GM19023 (cell line): ENCODE results near the gene TTF2.
"Not testable (repeated sequence)": the region's sequence is repeated elsewhere in the genome, so short reads cannot be mapped to it uniquely, and the experiment has no call there.

Experiments used
- ATAC-seq: cut with Tn5 transposase; IDR thresholded peaks from one replicate; pipeline ENCODE4 v1.9.1; 2021; ENCODE audit warnings: mild to moderate bottlenecking, moderate library complexity; ENCODE audit not compliant: unreplicated experiment

TTF2 gene

GRCh38 chr1:117119144-117119543 is 59.0 kb downstream of the TTF2 start:
- ATAC-seq = not testable (repeated sequence)

- no peak for ATAC-seq
Observed at GRCh38 chr1:117120774-117121588, 60.9 kb downstream of the TTF2 start.

GRCh38 chr1:117121589-117122329 is 61.6 kb downstream of the TTF2 start, which contains the start of gene TRIM45:
Gene TRIM45 (minus strand): TSS chr1:117121749. CDS start chr1:117121201, 548 bp downstream.
- peak; percentile 92 for ATAC-seq

- ATAC-seq = no peak
Observed at GRCh38 chr1:117122330-117123025, 62.4 kb downstream of the TTF2 start.

GRCh38 chr1:117123274-117123673 is 63.1 kb downstream of the TTF2 start:
- ATAC-seq = no peak

- no peak for ATAC-seq
Observed at GRCh38 chr1:117124661-117125060, 64.5 kb downstream of the TTF2 start.

- ATAC-seq = no peak
Observed at GRCh38 chr1:117127795-117128194, 67.7 kb downstream of the TTF2 start.

GRCh38 chr1:117128323-117129079 is 68.4 kb downstream of the TTF2 start:
- ATAC-seq = no peak

GRCh38 chr1:117130526-117130925 is 70.4 kb downstream of the TTF2 start:
- ATAC-seq = no peak

GRCh38 chr1:117135329-117135728 is 75.2 kb downstream of the TTF2 start:
- no peak for ATAC-seq

GRCh38 chr1:117136749-117137148 is 76.6 kb downstream of the TTF2 start:
- ATAC-seq = no peak

- ATAC-seq = no peak
Observed at GRCh38 chr1:117137281-117137855, 77.2 kb downstream of the TTF2 start.

GRCh38 chr1:117138106-117138505 is 78.0 kb downstream of the TTF2 start:
- ATAC-seq = no peak

GRCh38 chr1:117138561-117138960 is 78.4 kb downstream of the TTF2 start:
- ATAC-seq = no peak

GRCh38 chr1:117142200-117142599 is 82.1 kb downstream of the TTF2 start:
- ATAC-seq = no peak

- no peak for ATAC-seq
Observed at GRCh38 chr1:117143172-117143571, 83.0 kb downstream of the TTF2 start.

GRCh38 chr1:117143871-117144270 is 83.7 kb downstream of the TTF2 start:
- no peak for ATAC-seq

- ATAC-seq = no peak
Observed at GRCh38 chr1:117146072-117146471, 85.9 kb downstream of the TTF2 start.

- no peak for ATAC-seq
Observed at GRCh38 chr1:117146575-117147340, 86.6 kb downstream of the TTF2 start.
